Measurements from ENCODE around the gene GPER1. TPM values are rescaled to one million over a fixed set of nuclear protein-coding genes. Genes with fewer than 3 reads are reported as not detected.
"Not testable (repeated sequence)": the region's sequence is repeated elsewhere in the genome, so short reads cannot be mapped to it uniquely, and the experiment has no call there.

The GPER1 gene
- total and polyA plus RNA-seq, 2 donors = 1.9 to 12.7 TPM

DNA sequence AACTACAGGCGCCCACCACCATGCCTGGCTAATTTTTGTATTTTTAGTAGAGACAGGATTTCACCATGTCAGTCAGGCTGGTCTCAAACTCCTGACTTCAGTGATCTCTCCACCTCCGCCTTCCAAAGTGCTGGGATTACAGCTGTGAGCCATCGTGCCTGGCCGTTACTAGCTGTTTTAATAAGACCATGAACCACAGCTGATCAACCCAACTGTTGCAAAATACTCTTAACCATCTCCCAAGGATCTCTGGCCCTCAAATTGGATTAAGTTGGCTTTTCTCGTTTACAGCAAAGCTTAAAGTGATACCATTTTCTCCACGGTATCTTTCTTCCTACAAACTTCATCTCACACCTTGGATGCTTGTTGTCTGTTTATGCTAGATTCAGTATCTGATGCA, 53.7 kb downstream of the GPER1 start:
- WGBS = 63% methylated on average over 6 of the region's 6 CpGs
- no peak overlapping the region for H3K27ac ChIP-seq (ENCODE audit: low read depth)
- no peaks in the 10 kb centered on the region for H3K36me3 ChIP-seq (ENCODE audit: insufficient read depth)
- no peak for DNase-seq (ENCODE audit: extremely low spot score)
- H3K4me3 ChIP-seq (ENCODE audit: low read depth, low read length) = no peak overlapping the region
- H3K4me1 ChIP-seq (ENCODE audit: insufficient read depth) = no peaks in the 10 kb centered on the region

- DNase-seq (ENCODE audit: extremely low spot score) = no peak
- Histone ChIP-seq H3K36me3 (ENCODE audit: insufficient read depth) (no peaks in the 10 kb centered on the region), H3K4me1 (ENCODE audit: insufficient read depth) (no peaks in the 10 kb centered on the region), H3K27ac (ENCODE audit: low read depth) (no peak overlapping the region), H3K4me3 (ENCODE audit: low read depth, low read length) (no peak overlapping the region)
- 51% methylated on average over 14 of the region's 14 CpGs for WGBS
These were observed 54.2 kb downstream of the GPER1 start for GRCh38 chr7:1142051-1142635.

- WGBS = 82% methylated on average over 5 of the region's 5 CpGs
- not testable (repeated sequence) for DNase-seq (ENCODE audit: extremely low spot score); H3K4me1 ChIP-seq (ENCODE audit: insufficient read depth)
These were observed 55.1 kb downstream of the GPER1 start for GRCh38 chr7:1143031-1143430.

More at GRCh38 chr7:1143031-1143430, 55.1 kb downstream of the GPER1 start:
- H3K4me3 ChIP-seq (ENCODE audit: low read depth, low read length); H3K27ac ChIP-seq (ENCODE audit: low read depth); H3K36me3 ChIP-seq (ENCODE audit: insufficient read depth): not testable (repeated sequence)

Other genes with a start within 250 kb of the GPER1 start
- gene GET4, start 211.6 kb upstream of the GPER1 start, total RNA-seq = 11.6 TPM
- 42.4 TPM for gene GET4, start 211.6 kb upstream of the GPER1 start, polyA plus RNA-seq
- gene ADAP1, start 133.4 kb upstream of the GPER1 start, total RNA-seq = 11.7 TPM
- gene ADAP1, start 133.4 kb upstream of the GPER1 start, polyA plus RNA-seq = 13.7 TPM
- 24.0 TPM for gene COX19, start 112.6 kb upstream of the GPER1 start, total RNA-seq
- gene COX19, start 112.6 kb upstream of the GPER1 start, polyA plus RNA-seq = 6.5 TPM
- gene CYP2W1, start 104.9 kb upstream of the GPER1 start, total RNA-seq = 7.5 TPM
- 0.22 TPM for gene CYP2W1, start 104.9 kb upstream of the GPER1 start, polyA plus RNA-seq
- gene GPR146, start 43.6 kb upstream of the GPER1 start, total RNA-seq = 3.1 TPM
- 43.9 TPM for gene GPR146, start 43.6 kb upstream of the GPER1 start, polyA plus RNA-seq
- 12.2 TPM for gene ZFAND2A, start 72.1 kb downstream of the GPER1 start, total RNA-seq
- gene ZFAND2A, start 72.1 kb downstream of the GPER1 start, polyA plus RNA-seq = 34.2 TPM
- not detected for gene UNCX, start 144.8 kb downstream of the GPER1 start, total RNA-seq
- gene UNCX, start 144.8 kb downstream of the GPER1 start, polyA plus RNA-seq = not detected

Data from urinary bladder (tissue), 4 donors.